Spleen (tissue), 11 donors: ENCODE data around the gene NUAK1. TPM values are rescaled to one million over a fixed set of nuclear protein-coding genes. Genes with fewer than 3 reads are reported as not detected.

Experiments used
- DNase-seq: peaks from one replicate; pipeline ENCODE4 v3.0.0-alpha.2; 2020
- H3K27ac ChIP-seq, 8 donors: fragments of 200-600 bp; sonication (generic) in 7 of 8; 1 replicate in 4 of 8; 2 replicates in 4 of 8; pipeline versions ENCODE4 v1.5.0 to v1.8.0; 2016 to 2021; ENCODE audit warnings: inconsistent platforms in 4 of 8, mild to moderate bottlenecking in 4 of 8, moderate library complexity in 1 of 8
- H3K27me3 ChIP-seq, 7 donors: fragments of 200-600 bp; sonication (generic) in 6 of 7; replicated peaks in 1 of 7; 1 replicate in 4 of 7; 2 replicates in 3 of 7; pipeline versions ENCODE4 v1.5.0 to v1.8.0; 2016 to 2021; ENCODE audit warnings: inconsistent platforms in 3 of 7, mild to moderate bottlenecking in 1 of 7
- H3K36me3 ChIP-seq, 6 donors: fragments of 200-600 bp; sonication (generic) in 5 of 6; 1 replicate in 4 of 6; 2 replicates in 2 of 6; pipeline versions ENCODE4 v1.5.0 to v1.8.0; 2016 to 2021; ENCODE audit warnings: inconsistent platforms in 2 of 6
- H3K4me1 ChIP-seq, 6 donors: fragments of 200-600 bp; sonication (generic) in 5 of 6; 1 replicate in 3 of 6; 2 replicates in 3 of 6; pipeline versions ENCODE4 v1.5.0 to v1.8.0; 2016 to 2021; ENCODE audit warnings: inconsistent platforms in 3 of 6
- H3K4me3 ChIP-seq, 8 donors: fragments of 200-600 bp; sonication (generic) in 7 of 8; 1 replicate in 4 of 8; 2 replicates in 4 of 8; pipeline versions ENCODE4 v1.5.0 to v1.8.0; 2016 to 2021; ENCODE audit warnings: inconsistent platforms in 4 of 8, mild to moderate bottlenecking in 4 of 8, moderate library complexity in 2 of 8
- H3K9me3 ChIP-seq, 8 donors: fragments of 200-600 bp; sonication (generic) in 7 of 8; 1 replicate in 4 of 8; 2 replicates in 4 of 8; pipeline versions ENCODE4 v1.5.0 to v1.8.0; 2016 to 2021; ENCODE audit warnings: inconsistent platforms in 4 of 8
- POLR2A ChIP-seq, 3 donors: fragments of 450-650 bp; IDR thresholded peaks; one replicate each; pipeline ENCODE4 v1.5.1; 2017; ENCODE audit warnings: antibody characterized with exemption in 3 of 3, mild to moderate bottlenecking in 1 of 3
- POLR2AphosphoS5 ChIP-seq, 3 donors: sonication (generic); formaldehyde crosslinking; IDR thresholded peaks; one replicate each; pipeline ENCODE4 v1.5.1; 2017; ENCODE audit warnings: antibody characterized with exemption in 3 of 3
- WGBS, 5 donors: extraction: QIAGEN DNeasy Blood & Tissue Kit in 3 of 5; methylation state at CpG; one replicate each; pipeline versions ENCODE4 v1.1.5 to v1.1.7; 2013 to 2018; 5-methylcytosine and 5-hydroxymethylcytosine counted together
- intact Hi-C: fragments of 100-400 bp; cut with DNase I; formaldehyde crosslinking; loops from one replicate; pipeline ENCODE4 v1.15.0; 2023; ENCODE audit warnings: low total_unique reads
- polyA plus RNA-seq, 3 donors: library from polyadenylated mRNA; stranded (reverse); fragments of 200-250 nt; gene quantifications; one replicate each; pipeline ENCODE4 v1.2.1, GENCODE V29; 2013
- total RNA-seq, 7 donors: library from RNA; depleted of rRNA in 3 of 7; stranded (reverse); fragments of >200 nt in 3 of 7; fragmentation: NEBNext Ultra II Directional in 4 of 7; extraction: Animal tissue kit (Norgen Biotek cat#: 25700) in 4 of 7; gene quantifications; one replicate each; pipeline versions ENCODE4 v1.1.0 to v1.2.1, GENCODE V29; 2016 to 2021
- TF ChIP-seq, protein P1 (sequence below), 11 experiments: fragments of 200-600 bp in 7 of 11; fragments of 450-650 bp in 4 of 11; sonication (generic) in 4 of 11; IDR thresholded peaks in 8 of 11; conservative IDR thresholded peaks in 3 of 11; 1 replicate in 7 of 11; 2 replicates in 4 of 11; pipeline versions ENCODE4 v1.4.0 to v1.8.0; 2016 to 2021; ENCODE audit warnings: antibody characterized with exemption in 11 of 11, inconsistent platforms in 4 of 11, mild to moderate bottlenecking in 1 of 11
- donor health status: healthy with polysubstance abuse.
- donor health status: DM: no; HTN: no; CAD: no; lungs with moderate emphysema.
- donor health status: DM: no; HTN: no; CAD: no.
- donor health status: Bipolar disorder and iron deficiency.
- donor health status: healthy.
- donor health status: DM: no; HTN: no; CAD: no.
- donor health status: DM: yes; HTN: yes; CAD: no.

The NUAK1 gene
- total and polyA plus RNA-seq, 10 donors: 0.20 to 3.3 (median 1.2) TPM

DNA sequence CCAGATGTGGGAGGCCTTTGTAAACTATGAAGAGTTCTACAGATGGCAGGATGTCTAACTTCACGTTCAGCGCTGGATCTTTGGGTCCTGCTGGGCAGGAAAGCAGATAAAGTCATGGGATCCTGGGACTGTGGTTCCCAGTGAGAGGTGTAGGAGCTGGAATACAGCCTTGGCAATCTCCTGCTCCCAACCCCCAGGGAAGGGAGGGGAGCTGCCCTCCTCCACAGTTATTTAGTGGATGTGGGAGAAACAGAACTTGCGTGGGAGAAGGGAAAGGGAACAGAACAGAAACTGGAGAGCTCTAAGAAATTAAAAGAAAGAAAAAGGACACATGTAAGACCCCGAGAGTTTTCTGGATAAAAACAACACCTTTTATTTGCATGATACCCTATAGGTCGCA is 37.0 kb downstream of the NUAK1 start:
- no peaks in the 10 kb centered on the region for H3K4me1 ChIP-seq
- peak overlapping the region in 1 of 8 donors; percentile 5 for H3K27ac ChIP-seq
- no peak overlapping the region for H3K4me3 ChIP-seq
- intact Hi-C loops: no loop called here
- H3K27me3 ChIP-seq: peaks cover 0 to 50% (median 3%) of the 10 kb centered on the region in 7 donors
- H3K9me3 ChIP-seq: no peaks in the 10 kb centered on the region
- H3K36me3 ChIP-seq: no peaks in the 10 kb centered on the region
- DNase-seq: no peak
- TF ChIP-seq POLR2AphosphoS5 (IDR thresholded peaks at IDR 0.05) (no peak), POLR2A (IDR thresholded peaks at IDR 0.05) (no peak)
- TF ChIP-seq, protein P1, sequence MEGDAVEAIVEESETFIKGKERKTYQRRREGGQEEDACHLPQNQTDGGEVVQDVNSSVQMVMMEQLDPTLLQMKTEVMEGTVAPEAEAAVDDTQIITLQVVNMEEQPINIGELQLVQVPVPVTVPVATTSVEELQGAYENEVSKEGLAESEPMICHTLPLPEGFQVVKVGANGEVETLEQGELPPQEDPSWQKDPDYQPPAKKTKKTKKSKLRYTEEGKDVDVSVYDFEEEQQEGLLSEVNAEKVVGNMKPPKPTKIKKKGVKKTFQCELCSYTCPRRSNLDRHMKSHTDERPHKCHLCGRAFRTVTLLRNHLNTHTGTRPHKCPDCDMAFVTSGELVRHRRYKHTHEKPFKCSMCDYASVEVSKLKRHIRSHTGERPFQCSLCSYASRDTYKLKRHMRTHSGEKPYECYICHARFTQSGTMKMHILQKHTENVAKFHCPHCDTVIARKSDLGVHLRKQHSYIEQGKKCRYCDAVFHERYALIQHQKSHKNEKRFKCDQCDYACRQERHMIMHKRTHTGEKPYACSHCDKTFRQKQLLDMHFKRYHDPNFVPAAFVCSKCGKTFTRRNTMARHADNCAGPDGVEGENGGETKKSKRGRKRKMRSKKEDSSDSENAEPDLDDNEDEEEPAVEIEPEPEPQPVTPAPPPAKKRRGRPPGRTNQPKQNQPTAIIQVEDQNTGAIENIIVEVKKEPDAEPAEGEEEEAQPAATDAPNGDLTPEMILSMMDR (IDR thresholded peaks at IDR 0.05 in 8 of 11, conservative IDR thresholded peaks at IDR 0.05 in 3 of 11): no peak
- WGBS, 5 donors: 70 to 88% (median 76%) methylated on average over 5 of the region's 5 CpGs

DNA sequence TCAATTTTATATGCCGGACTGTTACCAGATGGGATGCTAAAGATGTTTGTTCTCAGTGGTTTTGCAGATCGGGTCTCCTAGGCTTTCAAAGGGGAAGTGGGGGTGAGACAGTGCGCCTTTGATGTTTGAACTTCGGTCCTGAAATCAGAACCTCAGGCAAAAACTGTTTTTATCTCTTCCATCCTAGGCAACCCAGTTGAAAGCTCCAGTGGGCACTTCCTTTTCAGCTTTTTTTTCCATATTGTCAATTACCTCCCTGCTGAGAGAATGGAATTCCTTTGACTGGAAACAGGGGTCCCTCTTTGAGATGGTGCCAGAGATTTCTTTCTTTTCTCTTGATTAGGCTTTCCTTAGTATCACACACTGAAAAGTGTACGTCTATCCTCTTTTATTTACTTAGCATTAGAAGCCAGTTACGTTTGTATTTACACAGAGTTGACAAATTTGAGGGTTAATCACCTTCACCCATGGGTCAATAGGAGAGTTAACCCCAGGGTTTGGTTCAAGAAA is 40.0 kb downstream of the NUAK1 start:
- 57 to 66% (median 60%) methylated on average over 6 of the region's 6 CpGs for WGBS, 5 donors
- H3K27me3 ChIP-seq: peaks cover 0 to 53% (median 0%) of the 10 kb centered on the region in 7 donors
- no peaks in the 10 kb centered on the region for H3K9me3 ChIP-seq
- DNase-seq: no peak
- TF ChIP-seq POLR2AphosphoS5 (IDR thresholded peaks at IDR 0.05): no peak
- no peak for TF ChIP-seq POLR2A (IDR thresholded peaks at IDR 0.05)
- TF ChIP-seq, protein P1 (IDR thresholded peaks at IDR 0.05 in 8 of 11, conservative IDR thresholded peaks at IDR 0.05 in 3 of 11): no peak
- H3K4me3 ChIP-seq: no peak overlapping the region
- H3K36me3 ChIP-seq: no peaks in the 10 kb centered on the region
- intact Hi-C loops: no loop called here
- no peaks in the 10 kb centered on the region for H3K4me1 ChIP-seq
- no peak overlapping the region for H3K27ac ChIP-seq

DNA sequence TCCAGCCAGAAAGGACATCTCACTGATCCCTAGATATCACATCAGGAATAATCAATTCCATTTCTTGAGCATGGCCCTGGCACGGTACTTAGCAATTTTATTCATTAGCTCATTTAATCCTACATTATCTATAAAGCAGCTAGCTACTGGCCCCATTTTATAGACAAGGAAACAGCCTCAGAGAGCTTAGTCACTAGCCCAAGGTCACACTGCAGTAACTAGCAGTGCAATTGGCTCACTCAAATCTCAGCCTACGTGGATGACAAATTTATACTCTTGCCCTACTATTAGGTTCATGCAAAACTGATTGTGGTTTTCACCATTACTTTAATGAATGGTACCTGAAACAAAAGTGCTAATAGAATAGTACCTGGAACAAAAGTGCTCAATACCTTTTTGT is 41.7 kb downstream of the NUAK1 start:
- peaks cover 0 to 56% (median 0%) of the 10 kb centered on the region in 7 donors for H3K27me3 ChIP-seq
- no peak for TF ChIP-seq POLR2AphosphoS5 (IDR thresholded peaks at IDR 0.05)
- TF ChIP-seq, protein P1 (IDR thresholded peaks at IDR 0.05 in 8 of 11, conservative IDR thresholded peaks at IDR 0.05 in 3 of 11): no peak
- TF ChIP-seq POLR2A (IDR thresholded peaks at IDR 0.05): no peak
- H3K9me3 ChIP-seq: no peaks in the 10 kb centered on the region
- no peaks in the 10 kb centered on the region for H3K4me1 ChIP-seq
- H3K4me3 ChIP-seq: no peak overlapping the region
- H3K36me3 ChIP-seq: no peaks in the 10 kb centered on the region
- H3K27ac ChIP-seq: no peak overlapping the region
- 54 to 92% (median 69%) methylated on average over 2 of the region's 2 CpGs for WGBS, 5 donors
- intact Hi-C loops: no loop called here
- no peak for DNase-seq

DNA sequence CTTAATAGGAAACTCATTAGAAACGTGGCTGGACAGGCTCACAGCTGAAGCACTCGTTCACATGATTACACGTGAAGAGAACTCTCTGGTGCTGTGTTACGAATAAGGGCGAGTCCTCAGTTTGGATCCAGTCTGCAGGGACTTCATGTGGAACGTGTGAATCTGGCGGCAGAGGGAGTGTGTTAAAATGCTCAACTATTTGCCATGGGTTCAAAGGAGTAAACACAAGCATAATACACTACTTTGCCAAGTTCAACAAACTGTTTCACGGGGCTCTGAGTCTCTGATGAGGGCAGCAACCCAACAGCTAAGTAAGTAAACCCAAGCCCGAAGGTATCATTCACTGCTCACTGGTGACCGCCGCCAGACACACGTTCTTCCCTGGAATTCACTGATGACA is 42.4 kb downstream of the NUAK1 start:
- intact Hi-C loops: no loop called here
- DNase-seq: no peak
- no peaks in the 10 kb centered on the region for H3K4me1 ChIP-seq
- H3K27ac ChIP-seq: no peak overlapping the region
- H3K9me3 ChIP-seq: no peaks in the 10 kb centered on the region
- H3K27me3 ChIP-seq: peaks cover 0 to 56% (median 0%) of the 10 kb centered on the region in 7 donors
- H3K36me3 ChIP-seq: no peaks in the 10 kb centered on the region
- WGBS, 5 donors: 68 to 86% (median 77%) methylated on average over 12 of the region's 12 CpGs
- H3K4me3 ChIP-seq: no peak overlapping the region
- TF ChIP-seq POLR2A (IDR thresholded peaks at IDR 0.05) (no peak), POLR2AphosphoS5 (IDR thresholded peaks at IDR 0.05) (no peak)
- TF ChIP-seq, protein P1 (IDR thresholded peaks at IDR 0.05 in 8 of 11, conservative IDR thresholded peaks at IDR 0.05 in 3 of 11): no peak
